HG03439 (cell line): ENCODE data around the gene DUSP16.

ENCODE experiments used
- ATAC-seq: cut with Tn5 transposase; IDR thresholded peaks from one replicate; pipeline ENCODE4 v1.9.1; 2021; ENCODE audit warnings: mild to moderate bottlenecking, moderate library complexity; ENCODE audit not compliant: unreplicated experiment

DUSP16 gene

DNA sequence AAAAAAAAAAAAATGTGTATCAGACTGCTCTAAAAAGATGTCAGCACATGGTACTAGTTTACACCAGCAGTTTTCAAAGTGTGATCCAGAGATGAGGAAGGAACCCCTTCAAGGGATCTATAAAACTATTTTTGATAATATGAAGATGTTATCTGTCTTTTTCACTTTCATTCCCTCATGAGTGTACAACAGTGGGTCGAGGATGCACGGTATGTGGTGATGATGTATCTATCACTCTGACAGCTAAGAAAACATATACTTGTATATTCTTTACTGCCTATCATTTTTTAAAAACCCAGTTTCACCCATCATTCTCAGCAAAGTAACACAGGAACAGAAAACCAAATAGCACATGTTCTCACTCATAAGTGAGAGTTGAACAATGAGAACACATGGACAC, 12.4 kb downstream of the DUSP16 start:
- ATAC-seq, result no peak

DNA sequence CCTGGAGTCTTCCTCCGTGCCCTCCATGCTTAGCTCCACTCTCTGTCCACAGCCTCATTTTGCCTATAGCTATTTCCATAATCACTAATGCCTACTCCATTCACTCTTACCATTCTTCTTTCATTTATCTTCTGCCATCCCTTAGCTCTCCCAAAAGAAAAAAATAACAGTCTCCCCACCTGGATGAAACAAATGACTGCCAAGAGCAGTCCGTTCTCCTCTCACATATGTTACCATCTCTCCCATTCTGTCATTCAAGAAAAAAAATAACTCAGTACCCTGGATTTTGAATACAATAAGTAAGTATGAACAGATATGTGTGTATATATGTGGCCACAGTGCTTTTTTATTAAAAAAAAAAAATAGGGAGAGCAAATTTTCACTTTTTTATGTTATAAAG, 13.2 kb downstream of the DUSP16 start:
- no peak for ATAC-seq

GRCh38 chr12:12548713-12549112, 13.9 kb downstream of the DUSP16 start:
- ATAC-seq, result no peak

- ATAC-seq, result no peak
These were observed 16.3 kb downstream of the DUSP16 start for GRCh38 chr12:12546314-12546772.

GRCh38 chr12:12543959-12544358, 18.7 kb downstream of the DUSP16 start:
- ATAC-seq, result no peak

- ATAC-seq, result no peak
These were observed 19.7 kb downstream of the DUSP16 start for GRCh38 chr12:12542964-12543363.

- no peak for ATAC-seq
These were observed 20.4 kb downstream of the DUSP16 start for GRCh38 chr12:12542286-12542685.

DNA sequence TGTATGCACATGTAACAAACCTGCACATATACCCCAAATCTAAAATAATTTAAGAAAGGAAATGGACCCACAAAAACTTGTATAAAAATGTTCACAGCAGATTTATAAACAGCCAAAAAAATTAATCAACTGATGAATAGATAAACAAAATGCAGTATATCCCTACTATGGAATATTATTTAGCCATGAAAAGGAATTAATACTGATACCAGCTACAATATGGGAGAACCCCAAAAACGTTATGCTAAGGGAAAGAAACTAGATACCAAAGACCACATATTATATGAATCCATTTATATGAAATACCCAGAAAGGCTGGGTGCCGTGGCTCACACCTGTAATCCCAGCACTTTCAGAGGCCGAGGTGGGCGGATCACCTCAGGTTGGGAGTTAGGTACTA, 20.9 kb downstream of the DUSP16 start:
- no peak for ATAC-seq

GRCh38 chr12:12540261-12541013, 22.2 kb downstream of the DUSP16 start:
- no peak for ATAC-seq

GRCh38 chr12:12539028-12539810, 23.4 kb downstream of the DUSP16 start:
- no peak for ATAC-seq

GRCh38 chr12:12538535-12538934, 24.1 kb downstream of the DUSP16 start:
- ATAC-seq, result no peak

- no peak for ATAC-seq
These were observed 25.2 kb downstream of the DUSP16 start for GRCh38 chr12:12537421-12537820.

DNA sequence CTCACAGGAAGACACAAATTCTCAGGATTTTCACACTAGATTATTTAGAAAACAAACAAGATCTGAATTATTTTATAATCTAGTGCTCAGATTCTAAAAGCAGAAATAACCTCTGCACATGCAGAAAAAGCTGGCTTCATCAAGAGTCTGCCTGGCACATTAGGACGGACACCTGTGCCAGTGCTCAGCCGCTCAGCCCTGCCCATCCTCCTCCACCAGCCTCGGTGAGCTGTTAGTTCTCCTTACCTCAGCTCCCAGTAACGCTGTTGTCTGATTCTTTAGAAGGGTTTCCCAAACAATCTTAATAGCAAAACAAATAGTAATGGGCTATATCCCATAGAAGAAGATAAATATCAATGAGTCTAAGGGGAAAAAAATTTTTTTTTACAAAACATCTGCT, 27.7 kb downstream of the DUSP16 start:
- no peak for ATAC-seq

GRCh38 chr12:12534166-12534866, 28.3 kb downstream of the DUSP16 start:
- ATAC-seq, result no peak

DNA sequence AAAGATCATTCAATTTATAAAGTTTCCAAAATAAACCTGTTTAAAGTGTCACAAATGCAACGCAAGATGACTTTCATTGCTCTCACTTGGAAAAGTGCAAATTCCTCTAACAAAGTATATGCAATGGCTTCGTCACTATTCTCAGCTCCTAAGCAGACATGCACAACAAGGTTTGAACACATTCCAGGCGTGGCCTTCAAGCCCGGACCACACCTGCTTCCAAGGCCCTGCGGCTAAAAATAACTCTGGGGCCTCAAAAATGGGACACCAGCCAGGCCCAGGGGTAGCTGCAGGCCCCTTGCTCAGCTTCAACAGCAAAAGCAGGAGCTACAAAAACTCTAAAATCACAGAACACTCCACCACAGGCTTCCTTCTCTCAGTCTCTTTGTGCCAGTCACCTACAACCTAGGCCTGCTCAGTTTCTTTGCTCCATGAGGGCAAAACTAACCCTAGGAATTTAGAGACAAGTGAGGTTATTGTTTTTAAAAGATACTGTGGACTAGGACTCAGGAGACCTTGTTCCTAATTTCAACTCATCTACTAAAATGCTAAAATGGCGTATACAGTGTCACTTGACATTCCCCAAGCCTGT, 29.3 kb downstream of the DUSP16 start:
- ATAC-seq, result no peak

- ATAC-seq, result no peak
These were observed 31.5 kb downstream of the DUSP16 start for GRCh38 chr12:12531194-12531593.

- ATAC-seq, result no peak
These were observed 32.8 kb downstream of the DUSP16 start for GRCh38 chr12:12529783-12530421.

DNA sequence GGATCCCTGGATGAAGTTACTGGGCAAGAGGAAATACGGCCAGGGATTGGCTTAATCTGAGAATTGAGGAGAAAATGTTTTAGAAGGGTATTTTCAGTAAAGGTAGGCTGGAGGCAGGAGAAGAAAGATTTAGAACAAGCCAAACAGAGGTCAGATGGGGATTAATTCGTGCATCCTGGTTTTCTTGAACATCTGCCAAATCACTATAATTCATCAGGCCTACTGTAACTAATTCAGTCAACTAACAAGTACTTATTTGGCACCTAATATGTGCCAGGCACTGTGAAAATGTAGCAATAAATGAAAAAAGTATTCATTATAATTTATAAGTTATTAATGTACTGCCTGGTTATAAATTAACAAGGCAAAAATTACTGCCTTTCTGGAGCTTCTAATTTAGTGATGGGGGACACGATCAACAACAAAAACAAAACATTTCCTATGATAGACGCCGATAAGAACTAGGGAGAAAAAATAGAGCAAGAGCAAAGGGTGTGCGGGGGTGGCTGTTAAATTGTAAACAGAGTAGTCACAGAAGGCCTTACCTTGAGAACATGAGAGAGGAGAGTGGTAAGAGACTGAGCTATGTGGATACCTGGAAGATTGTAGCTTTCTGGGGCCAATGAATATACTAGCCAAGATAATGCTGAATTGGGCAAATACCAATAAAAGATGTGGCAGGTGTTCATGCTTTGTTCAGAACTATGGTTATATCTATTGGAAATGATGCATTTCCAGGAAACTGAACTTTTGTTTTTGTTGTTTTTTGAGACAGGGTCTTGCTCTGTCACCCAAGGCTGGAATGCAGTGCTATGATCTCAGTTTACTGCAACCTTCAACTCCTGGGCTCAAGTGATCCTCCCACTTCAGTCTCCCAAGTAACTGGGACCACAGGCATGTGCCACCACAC, 34.0 kb downstream of the DUSP16 start:
- ATAC-seq, result no peak

DNA sequence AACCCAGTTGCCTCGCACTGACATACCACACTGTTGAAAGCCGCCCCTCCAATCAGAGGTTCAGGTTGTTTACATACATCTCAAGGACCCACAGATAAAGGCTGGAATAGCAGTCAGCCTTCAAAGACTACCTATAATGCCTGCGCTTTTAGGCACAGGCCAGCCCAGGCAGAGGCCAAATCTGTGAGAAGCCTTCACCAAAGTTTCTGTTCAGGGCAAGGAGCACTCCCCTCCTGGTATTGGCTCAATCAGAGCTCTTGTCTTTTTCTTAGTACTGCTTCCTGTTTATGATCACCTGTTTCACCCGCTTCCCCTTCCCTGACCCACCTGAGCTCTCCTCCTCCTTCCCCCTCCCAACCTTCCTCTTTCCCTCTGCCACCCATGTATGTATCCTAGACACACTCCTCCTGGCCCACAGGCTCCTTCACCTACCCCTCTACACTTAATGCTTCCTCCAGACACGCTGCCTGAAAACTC, 34.8 kb downstream of the DUSP16 start:
- ATAC-seq, result no peak

DNA sequence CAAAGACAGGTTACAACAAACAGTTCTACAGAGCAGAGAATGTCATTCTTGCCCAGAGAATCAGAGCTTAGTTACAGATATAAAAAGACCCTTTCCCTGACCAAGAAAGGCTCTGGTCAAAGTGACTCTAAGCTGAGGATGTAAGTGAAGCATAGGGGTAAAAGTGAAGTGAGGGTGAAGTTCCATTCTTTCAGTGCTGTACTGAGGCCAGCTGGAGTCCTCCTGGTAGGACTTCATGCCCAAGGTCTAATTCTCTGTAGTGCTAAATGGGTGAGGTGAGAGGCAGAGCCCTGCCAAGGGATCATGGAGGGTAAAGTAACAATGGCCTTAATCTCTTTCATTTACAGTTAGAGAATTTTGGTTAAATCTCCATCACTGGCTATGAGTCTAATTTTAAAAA, 38.5 kb downstream of the DUSP16 start:
- ATAC-seq, result no peak
